ENCODE results near the gene POPDC2.

POPDC2 gene

GRCh38 chr3:119641416-119641815 lies 19.0 kb downstream of the POPDC2 start:
- in situ Hi-C loops (cut with MboI; ENCODE audit: low sequenced_read_pairs, unreplicated experiment), result no loop called here
- DNase-seq (ENCODE audit: low spot score), result no peak
- TF ChIP-seq, protein P1, sequence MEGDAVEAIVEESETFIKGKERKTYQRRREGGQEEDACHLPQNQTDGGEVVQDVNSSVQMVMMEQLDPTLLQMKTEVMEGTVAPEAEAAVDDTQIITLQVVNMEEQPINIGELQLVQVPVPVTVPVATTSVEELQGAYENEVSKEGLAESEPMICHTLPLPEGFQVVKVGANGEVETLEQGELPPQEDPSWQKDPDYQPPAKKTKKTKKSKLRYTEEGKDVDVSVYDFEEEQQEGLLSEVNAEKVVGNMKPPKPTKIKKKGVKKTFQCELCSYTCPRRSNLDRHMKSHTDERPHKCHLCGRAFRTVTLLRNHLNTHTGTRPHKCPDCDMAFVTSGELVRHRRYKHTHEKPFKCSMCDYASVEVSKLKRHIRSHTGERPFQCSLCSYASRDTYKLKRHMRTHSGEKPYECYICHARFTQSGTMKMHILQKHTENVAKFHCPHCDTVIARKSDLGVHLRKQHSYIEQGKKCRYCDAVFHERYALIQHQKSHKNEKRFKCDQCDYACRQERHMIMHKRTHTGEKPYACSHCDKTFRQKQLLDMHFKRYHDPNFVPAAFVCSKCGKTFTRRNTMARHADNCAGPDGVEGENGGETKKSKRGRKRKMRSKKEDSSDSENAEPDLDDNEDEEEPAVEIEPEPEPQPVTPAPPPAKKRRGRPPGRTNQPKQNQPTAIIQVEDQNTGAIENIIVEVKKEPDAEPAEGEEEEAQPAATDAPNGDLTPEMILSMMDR (IDR thresholded peaks at IDR 0.05; ENCODE audit: borderline replicate concordance, control extremely low read depth, extremely low read depth, insufficient read depth, missing control alignments), result no peak

- in situ Hi-C loops (cut with MboI; ENCODE audit: low sequenced_read_pairs, unreplicated experiment), result no loop called here
- TF ChIP-seq, protein P1 (IDR thresholded peaks at IDR 0.05; ENCODE audit: borderline replicate concordance, control extremely low read depth, extremely low read depth, insufficient read depth, missing control alignments), result no peak
- no peak for DNase-seq (ENCODE audit: low spot score)
Measured at GRCh38 chr3:119639494-119640350, 20.7 kb downstream of the POPDC2 start.

DNA sequence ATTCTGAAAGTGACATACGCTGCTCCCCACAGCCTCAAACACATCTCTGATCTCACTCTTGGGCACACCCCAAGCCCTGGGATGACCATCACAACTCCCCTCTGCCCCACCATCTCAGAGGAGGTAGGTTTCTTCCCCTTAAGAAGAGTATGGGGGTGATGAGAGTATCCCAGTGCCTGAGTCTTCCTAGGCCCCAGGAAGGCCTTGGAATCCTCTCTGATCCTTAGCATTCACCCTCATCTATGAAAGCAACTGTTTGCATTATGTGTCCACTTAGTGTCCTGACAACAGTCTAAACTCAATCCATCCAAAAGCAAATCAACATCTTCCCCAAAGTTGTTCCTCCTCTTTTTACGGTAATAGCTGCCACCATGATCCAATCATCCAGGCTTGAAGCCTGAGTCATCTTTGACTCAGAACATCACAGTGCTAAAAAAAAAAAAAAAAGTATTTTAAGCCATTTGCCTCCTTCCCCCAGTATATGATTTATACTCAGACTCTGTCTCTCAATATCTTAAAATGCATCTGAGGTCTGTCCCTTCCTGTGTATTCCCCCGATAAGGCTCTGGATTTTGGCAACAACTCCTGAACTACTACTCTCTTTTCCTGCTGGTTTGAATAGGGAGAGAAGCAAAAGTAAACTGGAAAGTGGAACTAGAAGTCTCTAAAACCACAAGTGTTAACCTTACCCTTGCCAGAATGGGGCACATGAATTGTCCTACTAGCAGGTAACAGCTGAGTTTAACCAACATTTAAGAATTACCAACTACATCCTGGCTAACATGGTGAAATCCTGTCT lies 22.5 kb downstream of the POPDC2 start:
- in situ Hi-C loops (cut with MboI; ENCODE audit: low sequenced_read_pairs, unreplicated experiment), result no loop called here
- TF ChIP-seq, protein P1 (IDR thresholded peaks at IDR 0.05; ENCODE audit: borderline replicate concordance, control extremely low read depth, extremely low read depth, insufficient read depth, missing control alignments), result no peak
- DNase-seq (ENCODE audit: low spot score), result no peak

DNA sequence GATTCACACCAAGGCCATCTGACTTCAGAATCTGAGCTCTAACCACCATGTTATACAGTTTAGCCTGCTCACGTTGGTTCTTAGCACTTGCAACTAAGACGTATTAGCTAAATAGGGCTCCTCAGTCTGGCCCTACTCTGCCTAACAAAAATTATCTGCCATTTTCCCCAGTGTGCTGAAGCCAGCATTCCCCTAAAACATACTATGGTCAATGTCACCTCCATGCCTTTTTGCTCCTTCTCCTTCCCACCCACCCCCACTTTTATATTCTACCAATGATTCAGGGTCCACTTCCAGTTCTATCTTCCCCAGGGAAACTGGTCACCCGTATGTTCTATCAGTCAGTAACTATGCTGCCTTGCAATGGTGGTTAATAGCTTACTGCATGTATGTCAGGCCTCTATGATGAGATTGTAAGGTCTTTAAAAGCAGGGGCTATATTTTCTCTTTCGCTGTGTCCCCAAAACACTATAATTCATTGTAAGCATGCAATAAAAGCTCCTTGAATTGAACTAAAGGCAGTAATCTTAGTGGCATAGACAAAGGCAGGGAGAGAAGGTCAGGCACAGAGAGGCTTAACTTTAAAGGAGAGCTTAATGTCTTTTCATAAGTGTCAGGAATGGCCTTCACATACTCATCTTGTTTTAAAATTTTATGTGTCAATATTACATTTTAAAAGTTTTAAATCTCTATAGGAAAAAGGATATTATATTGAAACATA lies 23.3 kb downstream of the POPDC2 start:
- in situ Hi-C loops (cut with MboI; ENCODE audit: low sequenced_read_pairs, unreplicated experiment), result no loop called here
- TF ChIP-seq, protein P1 (IDR thresholded peaks at IDR 0.05; ENCODE audit: borderline replicate concordance, control extremely low read depth, extremely low read depth, insufficient read depth, missing control alignments), result no peak
- no peak for DNase-seq (ENCODE audit: low spot score)

DNA sequence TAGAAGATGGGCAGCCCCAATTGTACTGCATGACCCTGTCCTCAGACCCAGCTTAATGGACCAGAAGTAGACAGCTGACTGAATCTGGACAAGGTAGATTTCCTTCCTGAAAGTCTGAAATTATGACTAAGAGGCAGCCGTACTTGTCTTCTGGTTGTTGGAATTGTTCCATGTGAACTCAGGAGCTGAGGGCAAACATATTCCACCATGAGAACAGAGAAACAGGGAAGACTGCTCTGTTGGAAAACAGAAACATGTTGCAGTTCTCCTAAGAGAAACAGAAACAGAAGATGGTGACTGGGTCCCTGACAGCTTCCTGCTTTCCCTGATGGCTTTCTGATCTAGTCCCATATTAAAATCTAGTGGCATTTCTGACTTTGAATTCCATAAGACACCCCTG lies 24.1 kb downstream of the POPDC2 start:
- in situ Hi-C loops (cut with MboI; ENCODE audit: low sequenced_read_pairs, unreplicated experiment), result no loop called here

More for the DNA sequence above, 24.1 kb downstream of the POPDC2 start:
- no peak for DNase-seq (ENCODE audit: low spot score)
- TF ChIP-seq, protein P1 (IDR thresholded peaks at IDR 0.05; ENCODE audit: borderline replicate concordance, control extremely low read depth, extremely low read depth, insufficient read depth, missing control alignments), result no peak
